Measurements from ENCODE around the gene USP47.

The USP47 gene

DNA sequence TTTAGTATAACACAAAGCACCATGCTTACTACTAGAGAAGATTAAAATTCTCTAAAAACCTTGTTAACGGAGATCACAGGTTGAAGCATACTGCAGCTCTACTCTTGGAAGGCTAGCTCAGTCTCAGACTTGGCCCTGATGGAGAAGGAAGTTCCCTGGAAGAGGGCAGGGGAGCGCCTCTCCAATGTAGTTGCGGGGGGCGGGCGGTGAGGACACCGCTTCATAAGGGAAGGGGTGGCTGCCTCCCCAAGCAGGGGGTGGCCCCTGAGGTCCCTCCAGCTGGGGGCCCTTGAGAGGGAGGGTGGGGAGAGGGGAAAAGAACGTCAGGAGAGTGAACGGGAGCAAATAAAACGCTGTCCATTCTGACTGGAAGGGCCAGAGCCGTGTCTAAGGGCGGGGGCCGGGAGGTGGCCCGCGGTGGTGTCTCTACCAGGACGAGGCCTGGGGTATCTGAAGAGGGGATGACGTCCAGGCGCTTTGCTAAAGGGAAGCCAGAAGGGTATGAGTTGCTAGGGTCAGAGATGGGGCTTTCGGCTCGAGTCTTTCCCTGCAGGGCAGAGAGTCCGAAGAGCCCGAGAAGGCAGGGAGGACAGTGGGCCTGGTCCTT lies 553 bp upstream of the USP47 start:
- Mint-ChIP-seq H3K27ac (no peak overlapping the region), H3K27me3 (ENCODE audit: low read depth, poor library complexity) (peaks cover 4% of the 10 kb centered on the region), H3K4me3 (no peak overlapping the region), H3K9me3 (peaks cover 3% of the 10 kb centered on the region), H3K4me1 (no peaks in the 10 kb centered on the region), H3K36me3 (ENCODE audit: low read depth) (no peaks in the 10 kb centered on the region)
- TF ChIP-seq, protein P1, sequence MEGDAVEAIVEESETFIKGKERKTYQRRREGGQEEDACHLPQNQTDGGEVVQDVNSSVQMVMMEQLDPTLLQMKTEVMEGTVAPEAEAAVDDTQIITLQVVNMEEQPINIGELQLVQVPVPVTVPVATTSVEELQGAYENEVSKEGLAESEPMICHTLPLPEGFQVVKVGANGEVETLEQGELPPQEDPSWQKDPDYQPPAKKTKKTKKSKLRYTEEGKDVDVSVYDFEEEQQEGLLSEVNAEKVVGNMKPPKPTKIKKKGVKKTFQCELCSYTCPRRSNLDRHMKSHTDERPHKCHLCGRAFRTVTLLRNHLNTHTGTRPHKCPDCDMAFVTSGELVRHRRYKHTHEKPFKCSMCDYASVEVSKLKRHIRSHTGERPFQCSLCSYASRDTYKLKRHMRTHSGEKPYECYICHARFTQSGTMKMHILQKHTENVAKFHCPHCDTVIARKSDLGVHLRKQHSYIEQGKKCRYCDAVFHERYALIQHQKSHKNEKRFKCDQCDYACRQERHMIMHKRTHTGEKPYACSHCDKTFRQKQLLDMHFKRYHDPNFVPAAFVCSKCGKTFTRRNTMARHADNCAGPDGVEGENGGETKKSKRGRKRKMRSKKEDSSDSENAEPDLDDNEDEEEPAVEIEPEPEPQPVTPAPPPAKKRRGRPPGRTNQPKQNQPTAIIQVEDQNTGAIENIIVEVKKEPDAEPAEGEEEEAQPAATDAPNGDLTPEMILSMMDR (IDR thresholded peaks at IDR 0.05) = peak; percentile 50
- peak; percentile 26 for DNase-seq

DNA sequence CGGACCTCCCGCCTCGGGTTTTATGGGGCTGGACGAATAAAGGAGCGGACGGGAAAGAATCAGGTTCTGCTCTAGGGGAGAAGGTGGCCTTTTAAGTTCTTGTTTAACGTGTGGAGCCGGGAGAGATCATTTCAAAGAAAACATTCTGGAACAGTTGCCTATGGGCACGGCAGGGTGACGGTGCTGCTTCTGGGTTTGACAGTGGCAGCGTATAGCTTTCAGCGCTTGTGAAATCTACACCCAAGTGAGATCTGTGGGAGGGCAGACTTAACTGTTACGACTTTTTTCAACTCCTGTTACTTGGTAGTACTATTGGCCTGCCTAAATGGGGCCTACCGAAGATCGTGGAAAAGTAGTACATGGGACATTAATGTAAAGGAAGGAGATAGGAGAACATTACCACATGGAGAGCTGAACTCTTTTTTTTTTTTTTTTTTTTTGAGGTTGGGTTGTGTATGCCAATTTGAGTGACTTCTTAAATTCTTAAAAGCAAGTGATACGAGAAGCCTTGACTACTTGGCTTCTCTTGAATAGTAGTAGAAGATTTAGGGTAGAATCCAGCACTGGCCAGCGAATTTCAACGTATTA lies 743 bp downstream of the USP47 start:
- no peak for DNase-seq
- Mint-ChIP-seq H3K9me3 (no peaks in the 10 kb centered on the region), H3K36me3 (ENCODE audit: low read depth) (no peaks in the 10 kb centered on the region), H3K27ac (no peak overlapping the region), H3K4me3 (no peak overlapping the region), H3K4me1 (no peaks in the 10 kb centered on the region), H3K27me3 (ENCODE audit: low read depth, poor library complexity) (no peaks in the 10 kb centered on the region)
- TF ChIP-seq, protein P1 (IDR thresholded peaks at IDR 0.05) = no peak

DNA sequence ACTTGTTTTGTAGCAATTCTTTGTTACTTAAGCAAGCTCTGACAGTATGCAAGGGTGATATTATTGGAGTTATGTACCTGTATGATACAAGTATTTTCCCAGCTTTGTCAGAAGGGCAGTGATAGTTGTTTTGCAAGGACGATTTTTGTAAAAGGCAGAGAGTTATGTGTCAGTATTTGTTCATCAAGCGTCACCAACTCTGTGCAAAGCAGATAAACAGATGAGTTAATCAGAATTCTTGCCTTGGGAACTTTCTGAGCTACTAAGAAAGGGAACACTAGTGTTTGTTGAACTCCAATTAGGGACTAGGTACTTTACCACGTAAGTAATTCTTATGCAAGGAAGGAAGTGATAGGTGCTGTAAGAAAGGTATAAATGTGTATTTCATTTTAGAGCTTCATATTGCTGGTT lies 1.4 kb downstream of the USP47 start:
- Mint-ChIP-seq H3K4me1 (no peaks in the 10 kb centered on the region), H3K27ac (no peak overlapping the region), H3K9me3 (no peaks in the 10 kb centered on the region), H3K36me3 (ENCODE audit: low read depth) (no peaks in the 10 kb centered on the region), H3K4me3 (no peak overlapping the region), H3K27me3 (ENCODE audit: low read depth, poor library complexity) (no peaks in the 10 kb centered on the region)
- no peak for DNase-seq
- TF ChIP-seq, protein P1 (IDR thresholded peaks at IDR 0.05) = no peak

DNA sequence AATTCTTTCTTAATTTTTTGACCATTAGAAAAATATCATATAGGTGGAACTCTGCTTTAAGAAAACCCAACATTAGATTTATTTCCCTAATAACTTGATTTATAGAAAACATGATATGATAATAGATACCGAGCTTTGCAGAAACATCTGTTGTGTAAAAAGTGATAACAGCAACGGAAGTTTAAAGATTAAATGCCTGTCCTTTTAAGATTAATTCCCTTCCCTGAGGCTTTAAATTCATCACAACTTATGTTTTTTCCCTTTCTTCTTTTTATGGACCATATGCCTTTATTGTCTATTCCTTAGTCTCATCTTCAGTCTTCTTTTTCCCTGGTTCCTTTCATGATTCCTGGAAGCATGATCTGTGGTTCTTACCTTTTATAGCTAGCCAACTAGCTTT lies 1.9 kb downstream of the USP47 start:
- H3K4me3 Mint-ChIP-seq = no peak overlapping the region
- TF ChIP-seq, protein P1 (IDR thresholded peaks at IDR 0.05) = no peak
- H3K9me3 Mint-ChIP-seq = no peaks in the 10 kb centered on the region
- DNase-seq = no peak
- no peaks in the 10 kb centered on the region for H3K4me1 Mint-ChIP-seq
- no peaks in the 10 kb centered on the region for H3K27me3 Mint-ChIP-seq (ENCODE audit: low read depth, poor library complexity)
- H3K27ac Mint-ChIP-seq = no peak overlapping the region
- no peaks in the 10 kb centered on the region for H3K36me3 Mint-ChIP-seq (ENCODE audit: low read depth)

GRCh38 chr11:11844272-11844671 lies 2.5 kb downstream of the USP47 start:
- peaks cover 4% of the 10 kb centered on the region for H3K9me3 Mint-ChIP-seq
- TF ChIP-seq, protein P1 (IDR thresholded peaks at IDR 0.05) = no peak
- no peaks in the 10 kb centered on the region for H3K27me3 Mint-ChIP-seq (ENCODE audit: low read depth, poor library complexity)
- H3K4me1 Mint-ChIP-seq = peaks cover 4% of the 10 kb centered on the region
- H3K4me3 Mint-ChIP-seq = no peak overlapping the region
- no peak overlapping the region for H3K27ac Mint-ChIP-seq
- no peak for DNase-seq
- H3K36me3 Mint-ChIP-seq (ENCODE audit: low read depth) = peaks cover 5% of the 10 kb centered on the region

DNA sequence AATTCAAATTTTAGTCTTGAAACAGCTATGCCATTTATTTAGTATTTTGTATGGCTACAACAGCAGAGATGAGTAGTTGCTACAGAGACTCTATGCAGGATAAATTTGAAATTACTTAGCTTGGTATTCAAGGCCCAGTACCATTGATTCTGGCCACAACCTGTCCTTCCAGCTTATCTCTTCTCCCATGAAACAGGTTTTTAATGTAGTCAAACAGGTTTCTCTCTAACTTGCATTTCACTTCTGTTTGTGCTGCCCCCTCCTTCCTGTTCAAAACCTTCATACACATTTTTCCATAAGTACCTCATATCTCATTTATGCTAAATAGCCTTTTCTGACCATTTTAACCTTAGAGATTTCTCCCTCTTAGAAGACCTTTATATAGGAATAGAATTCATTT lies 3.3 kb downstream of the USP47 start:
- H3K4me1 Mint-ChIP-seq = peaks cover 12% of the 10 kb centered on the region
- peak overlapping the region; percentile 43 for H3K4me3 Mint-ChIP-seq
- H3K9me3 Mint-ChIP-seq = peaks cover 12% of the 10 kb centered on the region
- no peak for DNase-seq
- peaks cover 13% of the 10 kb centered on the region for H3K36me3 Mint-ChIP-seq (ENCODE audit: low read depth)
- H3K27ac Mint-ChIP-seq = peak overlapping the region; percentile 19
- H3K27me3 Mint-ChIP-seq (ENCODE audit: low read depth, poor library complexity) = no peaks in the 10 kb centered on the region
- TF ChIP-seq, protein P1 (IDR thresholded peaks at IDR 0.05) = no peak
